ENCODE measurements around the gene BHLHE23. TPM values are rescaled to one million over a fixed set of nuclear protein-coding genes. Genes with fewer than 3 reads are reported as not detected.
A peak's percentile ranks its signal among the peaks of the same experiment; 100 is the strongest.

Gene BHLHE23
- total RNA-seq, 1 donor from 2014 or later: 23.9 TPM

DNA sequence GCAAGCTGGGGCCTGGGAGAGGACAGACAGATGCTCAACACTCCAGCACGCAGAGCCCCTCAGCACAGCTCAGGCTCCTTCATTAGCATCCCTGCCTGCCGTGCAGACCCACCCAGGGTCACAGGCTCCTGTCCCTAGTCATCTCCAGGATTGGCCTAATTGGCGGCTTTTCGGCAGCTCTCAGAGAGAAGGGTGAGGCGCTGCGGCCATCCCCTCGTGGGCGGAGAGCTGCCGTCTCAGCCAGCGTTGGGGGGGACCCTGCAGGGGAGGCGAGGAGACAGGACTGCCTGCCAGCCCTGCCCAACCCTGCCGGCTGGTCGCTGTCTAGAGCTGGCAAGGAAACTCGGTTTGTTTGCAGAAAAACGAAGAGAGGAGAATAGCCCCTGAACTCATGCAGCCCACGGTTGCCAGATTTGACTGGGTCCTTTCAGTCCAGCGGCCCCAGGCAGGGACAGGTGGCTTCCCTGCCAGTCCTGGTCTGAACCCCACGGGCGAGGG, 26.8 kb downstream of the BHLHE23 start:
- DNase-seq: peak; percentile 58
- peaks cover 23% of the 10 kb centered on the region for H3K9me3 Mint-ChIP-seq (ENCODE audit: unreplicated experiment)
- TF ChIP-seq, protein P1, sequence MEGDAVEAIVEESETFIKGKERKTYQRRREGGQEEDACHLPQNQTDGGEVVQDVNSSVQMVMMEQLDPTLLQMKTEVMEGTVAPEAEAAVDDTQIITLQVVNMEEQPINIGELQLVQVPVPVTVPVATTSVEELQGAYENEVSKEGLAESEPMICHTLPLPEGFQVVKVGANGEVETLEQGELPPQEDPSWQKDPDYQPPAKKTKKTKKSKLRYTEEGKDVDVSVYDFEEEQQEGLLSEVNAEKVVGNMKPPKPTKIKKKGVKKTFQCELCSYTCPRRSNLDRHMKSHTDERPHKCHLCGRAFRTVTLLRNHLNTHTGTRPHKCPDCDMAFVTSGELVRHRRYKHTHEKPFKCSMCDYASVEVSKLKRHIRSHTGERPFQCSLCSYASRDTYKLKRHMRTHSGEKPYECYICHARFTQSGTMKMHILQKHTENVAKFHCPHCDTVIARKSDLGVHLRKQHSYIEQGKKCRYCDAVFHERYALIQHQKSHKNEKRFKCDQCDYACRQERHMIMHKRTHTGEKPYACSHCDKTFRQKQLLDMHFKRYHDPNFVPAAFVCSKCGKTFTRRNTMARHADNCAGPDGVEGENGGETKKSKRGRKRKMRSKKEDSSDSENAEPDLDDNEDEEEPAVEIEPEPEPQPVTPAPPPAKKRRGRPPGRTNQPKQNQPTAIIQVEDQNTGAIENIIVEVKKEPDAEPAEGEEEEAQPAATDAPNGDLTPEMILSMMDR (IDR thresholded peaks at IDR 0.05; ENCODE audit: partially characterized antibody, unreplicated experiment): no peak
- H3K27ac Mint-ChIP-seq (ENCODE audit: unreplicated experiment): peak overlapping the region; percentile 91
- peaks cover 15% of the 10 kb centered on the region for H3K27me3 Mint-ChIP-seq (ENCODE audit: unreplicated experiment)
- H3K36me3 Mint-ChIP-seq (ENCODE audit: unreplicated experiment): no peaks in the 10 kb centered on the region
- H3K4me3 Mint-ChIP-seq (ENCODE audit: unreplicated experiment): no peak overlapping the region
- peaks cover 40% of the 10 kb centered on the region for H3K4me1 Mint-ChIP-seq (ENCODE audit: low read depth, unreplicated experiment)

DNA sequence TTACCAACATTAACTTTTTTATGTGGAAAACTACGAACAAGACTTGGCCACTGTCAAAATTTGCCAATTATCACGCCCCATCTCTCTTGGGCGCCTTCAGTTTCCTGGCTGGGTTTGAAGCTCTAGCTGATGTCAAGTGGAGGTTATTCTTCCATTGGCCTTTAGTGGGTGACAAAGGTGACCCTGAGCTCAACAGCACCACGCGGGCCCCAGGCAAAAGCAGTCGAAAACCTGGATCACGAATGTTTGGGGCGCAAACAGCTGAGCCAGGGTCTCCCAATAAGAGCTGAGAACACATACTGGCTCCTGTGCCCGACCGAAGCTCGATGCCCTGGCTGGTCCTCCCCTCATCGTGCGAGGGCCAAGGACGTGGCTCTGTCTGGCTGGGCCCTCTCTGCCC, 27.5 kb downstream of the BHLHE23 start:
- Mint-ChIP-seq H3K27me3 (ENCODE audit: unreplicated experiment) (peaks cover 9% of the 10 kb centered on the region), H3K4me1 (ENCODE audit: low read depth, unreplicated experiment) (peaks cover 37% of the 10 kb centered on the region), H3K27ac (ENCODE audit: unreplicated experiment) (peak overlapping the region; percentile 82), H3K9me3 (ENCODE audit: unreplicated experiment) (peaks cover 17% of the 10 kb centered on the region), H3K4me3 (ENCODE audit: unreplicated experiment) (peak overlapping the region; percentile 42), H3K36me3 (ENCODE audit: unreplicated experiment) (no peaks in the 10 kb centered on the region)
- DNase-seq: no peak
- TF ChIP-seq, protein P1 (IDR thresholded peaks at IDR 0.05; ENCODE audit: partially characterized antibody, unreplicated experiment): no peak

DNA sequence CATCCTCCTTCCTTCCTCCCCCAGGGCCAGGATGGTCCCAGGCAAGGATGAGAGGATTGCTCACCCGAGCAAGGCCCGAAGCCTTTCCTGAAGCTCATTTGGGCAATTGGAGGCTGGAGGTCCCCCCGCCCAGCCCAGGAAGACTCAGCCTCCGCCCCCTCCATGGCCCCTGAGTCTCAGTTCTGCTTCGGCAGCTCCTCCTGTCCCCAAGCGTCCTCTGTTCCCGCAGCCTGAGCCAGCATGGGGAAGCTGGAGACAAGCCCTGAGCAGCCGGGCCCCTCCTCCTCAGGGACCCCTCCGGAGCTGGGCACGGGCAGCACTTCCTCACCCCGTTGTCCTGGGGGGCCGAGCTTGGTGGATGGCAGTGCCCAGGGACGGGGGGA, 28.2 kb downstream of the BHLHE23 start:
- no peak overlapping the region for H3K4me3 Mint-ChIP-seq (ENCODE audit: unreplicated experiment)
- peaks cover 9% of the 10 kb centered on the region for H3K9me3 Mint-ChIP-seq (ENCODE audit: unreplicated experiment)
- H3K4me1 Mint-ChIP-seq (ENCODE audit: low read depth, unreplicated experiment): peaks cover 29% of the 10 kb centered on the region
- DNase-seq: no peak
- no peaks in the 10 kb centered on the region for H3K36me3 Mint-ChIP-seq (ENCODE audit: unreplicated experiment)
- peaks cover 6% of the 10 kb centered on the region for H3K27me3 Mint-ChIP-seq (ENCODE audit: unreplicated experiment)
- peak overlapping the region; percentile 68 for H3K27ac Mint-ChIP-seq (ENCODE audit: unreplicated experiment)
- TF ChIP-seq, protein P1 (IDR thresholded peaks at IDR 0.05; ENCODE audit: partially characterized antibody, unreplicated experiment): no peak

DNA sequence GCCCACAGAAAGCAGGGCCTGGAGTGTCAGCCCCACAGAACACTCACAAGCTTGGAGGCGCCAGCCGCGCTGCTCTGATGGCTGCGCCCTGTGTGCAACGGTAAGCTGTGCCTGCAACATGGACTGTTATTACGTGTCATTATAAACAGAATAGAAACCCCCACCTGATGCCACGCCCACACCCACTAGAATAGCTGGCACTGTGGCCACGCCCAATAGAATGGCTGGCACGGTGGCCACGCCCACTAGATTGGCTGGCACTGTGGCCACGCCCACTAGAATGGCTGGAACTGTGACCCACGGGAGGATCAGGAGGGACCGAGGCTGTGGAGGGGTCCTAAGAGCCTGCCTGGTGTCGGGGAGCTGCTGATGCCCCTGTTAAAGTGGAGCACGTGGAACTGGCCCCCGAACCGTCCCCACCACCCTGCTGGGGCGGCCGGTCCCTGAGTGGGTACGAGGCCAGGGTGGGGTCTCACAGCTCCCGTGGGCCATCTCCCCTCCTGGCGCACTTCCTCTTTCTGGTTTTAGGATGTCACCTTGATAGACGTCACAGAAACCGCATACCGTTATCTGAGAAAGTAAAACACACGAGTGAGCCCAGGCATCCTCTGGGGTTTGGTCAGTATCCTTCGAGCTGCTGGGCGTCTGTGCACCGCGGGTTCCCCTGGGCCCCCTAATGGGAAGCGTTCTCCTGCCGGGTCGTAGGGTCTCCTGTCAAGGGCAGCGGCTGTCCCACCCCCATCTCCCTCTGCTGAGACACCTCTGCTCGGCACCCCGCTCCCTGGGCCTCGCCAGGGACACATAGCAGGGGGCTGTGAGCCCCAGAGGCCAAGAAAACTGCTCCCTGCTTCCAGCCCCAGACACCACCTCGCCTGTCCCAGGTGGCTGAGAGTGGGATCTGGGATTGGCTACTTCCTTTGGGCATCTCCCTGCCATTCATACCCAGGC, 28.9 kb downstream of the BHLHE23 start:
- Mint-ChIP-seq H3K27ac (ENCODE audit: unreplicated experiment) (peak overlapping the region; percentile 68), H3K27me3 (ENCODE audit: unreplicated experiment) (peaks cover 3% of the 10 kb centered on the region), H3K9me3 (ENCODE audit: unreplicated experiment) (peaks cover 9% of the 10 kb centered on the region)

More for the DNA sequence above, 28.9 kb downstream of the BHLHE23 start:
- no peak for DNase-seq
- Mint-ChIP-seq H3K36me3 (ENCODE audit: unreplicated experiment) (no peaks in the 10 kb centered on the region), H3K4me1 (ENCODE audit: low read depth, unreplicated experiment) (peaks cover 26% of the 10 kb centered on the region), H3K4me3 (ENCODE audit: unreplicated experiment) (no peak overlapping the region)
- TF ChIP-seq, protein P1 (IDR thresholded peaks at IDR 0.05; ENCODE audit: partially characterized antibody, unreplicated experiment): no peak

Data from glutamatergic neuron (in vitro differentiated cells).